Muscle of leg (tissue), 11 donors: ENCODE measurements around the gene MRPL48. TPM values are rescaled to one million over a fixed set of nuclear protein-coding genes. Genes with fewer than 3 reads are reported as not detected.
"Not testable (repeated sequence)": the region's sequence is repeated elsewhere in the genome, so short reads cannot be mapped to it uniquely, and the experiment has no call there.

Experiments
- DNase-seq: peaks from one replicate; pipeline ENCODE4 v3.0.0; 2013
- H3K27ac ChIP-seq: one replicate; pipeline ENCODE4 v1.5.1; 2013; ENCODE audit warnings: mild to moderate bottlenecking, low read length, control low read depth
- H3K27me3 ChIP-seq: one replicate; pipeline ENCODE4 v1.6.1; 2013; ENCODE audit warnings: low read length; ENCODE audit not compliant: control insufficient read depth, insufficient read depth
- H3K36me3 ChIP-seq: one replicate; pipeline ENCODE4 v1.6.1; 2013; ENCODE audit warnings: low read length; ENCODE audit not compliant: control insufficient read depth, insufficient read depth
- H3K4me1 ChIP-seq: one replicate; pipeline ENCODE4 v1.6.1; 2013; ENCODE audit warnings: low read length; ENCODE audit not compliant: control insufficient read depth, insufficient read depth
- H3K4me3 ChIP-seq: one replicate; pipeline ENCODE4 v1.5.1; 2013; ENCODE audit warnings: low read length, control low read depth
- H3K9me3 ChIP-seq: replicated peaks from 2 replicates; pipeline ENCODE4 v1.6.1; 2013; ENCODE audit warnings: low read depth, low read length; ENCODE audit not compliant: control insufficient read depth
- WGBS: methylation state at CpG from one replicate; pipeline ENCODE4 v1.1.5; 2013; ENCODE audit warnings: missing lambda C conversion rate; ENCODE audit not compliant: insufficient coverage; 5-methylcytosine and 5-hydroxymethylcytosine counted together
- polyA plus RNA-seq, 8 donors: library from polyadenylated mRNA; unstranded; fragments of 120-200 nt; gene quantifications; one replicate each; pipeline versions ENCODE4 v1.2.1 to v1.2.3, GENCODE V29; 2013; ENCODE audit warnings: inconsistent platforms in 1 of 8, low replicate concordance in 1 of 8; ENCODE audit not compliant: insufficient read length in 8 of 8, insufficient read depth in 1 of 8
- total RNA-seq: library from RNA; stranded (reverse); fragments of 120-200 nt; gene quantifications from one replicate; pipeline ENCODE4 v1.2.4, GENCODE V29; 2013

MRPL48 gene
- total and polyA plus RNA-seq, 9 donors, result 31.8 to 48.8 (median 38.7) TPM

DNA sequence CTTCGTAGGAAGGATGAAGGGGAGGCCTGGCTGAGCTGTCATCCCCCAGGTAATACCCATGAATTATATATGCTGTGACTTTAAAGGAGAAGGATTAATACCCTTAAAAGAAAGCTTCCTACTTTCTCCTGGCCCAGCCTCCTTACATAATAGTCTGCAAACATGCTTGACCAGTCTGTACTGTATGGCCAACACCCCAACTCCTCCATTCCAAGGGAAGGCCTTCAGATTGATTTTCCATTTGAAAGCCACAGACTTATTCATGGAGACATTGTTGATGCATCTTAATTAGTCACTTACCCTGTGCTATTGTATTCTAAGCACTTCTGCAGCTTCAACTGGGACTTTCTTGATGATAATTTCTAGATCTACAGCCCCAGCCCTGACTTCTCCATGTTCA lies 91.1 kb downstream of the MRPL48 start:
- no peak for DNase-seq
- whole genome bisulfite sequencing, result no CpG with 5 or more reads among the region's 1 CpG

DNA sequence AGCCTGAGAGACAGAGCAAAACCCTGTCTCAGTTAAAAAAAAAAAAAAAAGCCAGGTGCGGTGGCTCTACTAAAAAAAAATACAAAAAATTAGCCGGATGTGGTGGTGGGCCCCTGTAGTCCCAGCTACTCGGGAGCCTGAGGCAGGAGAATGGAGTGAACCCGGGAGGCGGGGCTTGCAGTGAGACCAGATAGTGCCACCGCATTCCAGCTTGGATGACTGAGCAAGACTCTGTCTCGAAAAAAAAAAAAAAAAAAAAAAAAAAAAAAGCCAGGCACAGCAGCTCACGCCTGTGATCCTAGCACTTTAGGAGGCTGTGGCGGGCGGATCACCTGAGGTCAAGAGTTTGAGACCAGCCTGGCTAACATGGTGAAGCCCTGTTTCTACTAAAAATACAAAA lies 92.8 kb downstream of the MRPL48 start:
- H3K36me3 ChIP-seq, result peaks cover 12% of the 10 kb centered on the region
- WGBS, result 67% methylated on average over 5 of the region's 10 CpGs
- not testable (repeated sequence) for H3K27ac ChIP-seq

More for the DNA sequence above, 91.1 kb downstream of the MRPL48 start:
- Histone ChIP-seq H3K9me3 (no peaks in the 10 kb centered on the region), H3K27ac (no peak overlapping the region), H3K4me3 (no peak overlapping the region), H3K27me3 (no peaks in the 10 kb centered on the region), H3K36me3 (peaks cover 21% of the 10 kb centered on the region), H3K4me1 (peaks cover 23% of the 10 kb centered on the region)

GRCh38 chr11:73883856-73884255 lies 96.2 kb downstream of the MRPL48 start:
- H3K27ac ChIP-seq, result peak overlapping the region; percentile 35
- WGBS, result 88% methylated on average over 1 of the region's 2 CpGs
- no peak for DNase-seq
- no peaks in the 10 kb centered on the region for H3K4me1 ChIP-seq
- no peaks in the 10 kb centered on the region for H3K9me3 ChIP-seq
- no peak overlapping the region for H3K4me3 ChIP-seq
- H3K27me3 ChIP-seq, result no peaks in the 10 kb centered on the region
- H3K36me3 ChIP-seq, result peaks cover 11% of the 10 kb centered on the region

More for the DNA sequence above, 92.8 kb downstream of the MRPL48 start:
- not testable (repeated sequence) for H3K4me3 ChIP-seq, H3K27me3 ChIP-seq, H3K9me3 ChIP-seq, H3K4me1 ChIP-seq, DNase-seq

GRCh38 chr11:73888244-73888643 lies 100.6 kb downstream of the MRPL48 start:
- no peaks in the 10 kb centered on the region for H3K9me3 ChIP-seq
- no CpG with 5 or more reads among the region's 3 CpGs for WGBS
- peaks cover 10% of the 10 kb centered on the region for H3K36me3 ChIP-seq
- DNase-seq, result no peak
- no peak overlapping the region for H3K27ac ChIP-seq
- H3K27me3 ChIP-seq, result no peaks in the 10 kb centered on the region
- no peaks in the 10 kb centered on the region for H3K4me1 ChIP-seq
- no peak overlapping the region for H3K4me3 ChIP-seq

- 50% methylated on average over 1 of the region's 1 CpG for WGBS
- H3K27ac ChIP-seq, result no peak overlapping the region
- H3K27me3 ChIP-seq, result no peaks in the 10 kb centered on the region
- no peak for DNase-seq
- peaks cover 14% of the 10 kb centered on the region for H3K36me3 ChIP-seq
- H3K4me1 ChIP-seq, result no peaks in the 10 kb centered on the region
- no peaks in the 10 kb centered on the region for H3K9me3 ChIP-seq
- H3K4me3 ChIP-seq, result no peak overlapping the region
These were observed 101.3 kb downstream of the MRPL48 start for GRCh38 chr11:73889019-73889418.

DNA sequence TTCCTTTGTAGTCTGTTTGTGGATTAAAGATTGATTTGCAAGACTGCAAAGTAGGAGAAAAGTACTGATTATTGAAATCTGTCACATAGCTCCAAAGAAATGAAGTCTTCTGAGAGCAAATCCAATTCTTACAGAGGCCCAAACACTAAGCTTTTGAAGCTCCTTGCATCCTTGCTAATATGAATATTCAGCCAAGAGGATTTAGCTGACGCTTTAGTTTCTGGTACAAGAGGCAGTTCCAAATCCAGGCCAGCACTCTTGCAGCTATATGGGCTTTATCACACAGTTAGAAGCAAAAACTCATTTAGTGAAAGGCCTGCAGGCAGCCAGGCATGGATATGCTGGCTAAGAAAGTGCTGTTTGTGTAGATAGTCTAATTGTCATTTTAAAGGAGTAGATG lies 101.9 kb downstream of the MRPL48 start:
- no peak overlapping the region for H3K4me3 ChIP-seq
- H3K27ac ChIP-seq, result no peak overlapping the region
- peaks cover 16% of the 10 kb centered on the region for H3K36me3 ChIP-seq
- no peak for DNase-seq
- H3K27me3 ChIP-seq, result no peaks in the 10 kb centered on the region
- 86% methylated on average over 1 of the region's 1 CpG for WGBS
- H3K4me1 ChIP-seq, result no peaks in the 10 kb centered on the region
- H3K9me3 ChIP-seq, result no peaks in the 10 kb centered on the region

DNA sequence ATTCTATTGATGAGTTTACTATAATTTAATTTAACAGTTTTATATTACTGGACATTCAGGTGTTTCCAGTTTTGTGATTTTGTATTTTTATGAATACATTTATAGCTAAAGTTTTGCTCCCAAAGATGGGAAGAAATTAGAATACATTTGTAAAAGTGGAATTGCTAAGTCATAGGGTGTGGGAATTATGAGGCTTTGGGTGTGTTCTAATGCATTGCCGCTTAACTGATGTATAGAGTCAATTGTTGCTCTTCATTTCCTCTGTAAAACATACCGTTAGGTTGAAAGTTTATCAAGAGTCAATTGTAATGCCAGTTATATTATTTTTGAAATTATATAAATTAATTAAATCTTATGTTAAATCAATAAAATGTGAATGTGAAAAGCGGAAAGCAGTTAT lies 105.4 kb downstream of the MRPL48 start:
- Histone ChIP-seq H3K4me1 (no peaks in the 10 kb centered on the region), H3K9me3 (no peaks in the 10 kb centered on the region), H3K27me3 (no peaks in the 10 kb centered on the region), H3K36me3 (peaks cover 14% of the 10 kb centered on the region), H3K27ac (no peak overlapping the region), H3K4me3 (no peak overlapping the region)
- DNase-seq, result no peak
- no CpG with 5 or more reads among the region's 3 CpGs for WGBS

DNA sequence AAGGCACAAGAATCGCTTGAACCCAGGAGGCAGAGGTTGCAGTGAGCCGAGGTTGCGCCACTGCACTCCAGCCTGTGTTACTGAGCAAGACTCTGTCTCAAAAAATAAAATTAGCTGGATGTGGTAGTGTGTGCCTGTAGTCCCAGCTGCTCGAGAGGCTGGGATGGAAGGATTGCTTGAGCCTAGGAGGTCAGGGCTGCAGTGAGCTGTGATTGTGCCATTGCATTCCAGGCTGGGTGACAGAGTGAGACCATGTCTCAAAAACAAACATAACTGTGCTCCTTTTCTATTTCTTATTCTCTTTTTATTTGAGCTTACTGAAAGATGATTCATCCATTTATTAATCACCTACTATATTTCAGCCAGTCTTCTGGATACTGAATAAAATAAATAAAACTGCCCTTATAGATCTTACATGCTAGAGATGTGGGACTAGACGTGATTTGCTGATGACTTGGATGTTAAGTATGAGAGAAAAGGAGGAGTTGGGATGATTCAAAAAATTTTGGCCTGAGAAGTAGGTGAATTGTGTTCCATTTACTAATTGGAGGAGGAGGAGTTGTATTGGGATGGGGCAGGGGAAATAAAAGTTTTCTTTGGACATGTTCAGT lies 107.2 kb downstream of the MRPL48 start:
- no peak for DNase-seq
- WGBS, result 93% methylated on average over 4 of the region's 5 CpGs
- Histone ChIP-seq H3K4me1 (no peaks in the 10 kb centered on the region), H3K4me3 (no peak overlapping the region), H3K36me3 (peaks cover 17% of the 10 kb centered on the region), H3K9me3 (no peaks in the 10 kb centered on the region), H3K27me3 (no peaks in the 10 kb centered on the region), H3K27ac (no peak overlapping the region)

- Histone ChIP-seq H3K4me3 (no peak overlapping the region), H3K36me3 (peaks cover 30% of the 10 kb centered on the region), H3K4me1 (no peaks in the 10 kb centered on the region), H3K9me3 (no peaks in the 10 kb centered on the region), H3K27ac (no peak overlapping the region), H3K27me3 (no peaks in the 10 kb centered on the region)
- no peak for DNase-seq
- no CpG with 5 or more reads among the region's 1 CpG for WGBS
These were observed 114.6 kb downstream of the MRPL48 start for GRCh38 chr11:73902303-73902702.

DNA sequence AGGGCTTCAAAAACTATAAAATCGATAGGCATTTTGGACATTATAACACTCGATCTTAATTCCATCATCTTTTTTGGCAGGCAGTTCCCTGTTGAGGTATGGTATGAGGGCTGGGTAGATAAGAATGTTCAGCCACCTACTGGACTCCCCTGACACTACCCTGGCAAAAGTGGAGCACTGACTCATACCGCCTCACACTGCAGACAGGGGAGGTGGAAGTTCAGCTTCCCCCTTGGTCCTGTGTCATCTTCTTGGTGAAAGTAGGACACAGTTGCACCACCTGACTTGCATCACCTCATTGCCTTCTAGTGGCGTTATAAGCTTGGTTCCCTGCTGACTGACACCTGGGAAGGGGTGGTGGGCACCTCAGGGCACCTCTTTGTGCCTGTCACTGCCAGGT lies 119.5 kb downstream of the MRPL48 start:
- no peaks in the 10 kb centered on the region for H3K9me3 ChIP-seq
- no peak for DNase-seq
- H3K27ac ChIP-seq, result no peak overlapping the region
- H3K27me3 ChIP-seq, result no peaks in the 10 kb centered on the region
- H3K4me1 ChIP-seq, result no peaks in the 10 kb centered on the region
- 100% methylated on average over 1 of the region's 4 CpGs for WGBS
- peaks cover 35% of the 10 kb centered on the region for H3K36me3 ChIP-seq
- no peak overlapping the region for H3K4me3 ChIP-seq

DNA sequence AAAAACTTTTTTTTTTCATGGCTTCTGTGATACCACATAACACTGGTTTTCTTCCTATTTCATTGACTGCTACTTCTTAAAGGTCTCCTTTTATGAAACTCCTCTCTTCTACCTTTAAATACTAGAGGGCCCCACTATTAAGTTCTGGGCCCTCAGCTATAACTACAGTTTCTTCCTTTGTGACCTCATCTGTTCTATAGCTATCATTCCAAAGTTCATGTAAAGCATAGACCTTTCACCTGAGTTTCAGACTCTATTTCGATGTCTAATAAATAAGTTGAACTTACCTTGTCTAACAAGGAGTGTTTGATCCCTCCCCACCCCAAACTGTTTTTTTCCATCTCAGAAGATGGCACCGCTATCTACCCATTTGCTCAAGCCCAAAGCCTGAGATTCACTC lies 124.4 kb downstream of the MRPL48 start:
- Histone ChIP-seq H3K4me1 (no peaks in the 10 kb centered on the region), H3K27me3 (no peaks in the 10 kb centered on the region), H3K9me3 (no peaks in the 10 kb centered on the region), H3K4me3 (no peak overlapping the region), H3K27ac (no peak overlapping the region), H3K36me3 (peaks cover 53% of the 10 kb centered on the region)
- WGBS, result 93% methylated on average over 2 of the region's 2 CpGs
- DNase-seq, result no peak
